DOHH2 (cell line): Measurements from ENCODE around the gene FERD3L.

Source experiments
- EZH2phosphoT487 ChIP-seq: fragments of 200-600 bp; sonication (generic); IDR thresholded peaks from 2 replicates; pipeline ENCODE4 v1.6.1; 2017; ENCODE audit warnings: borderline replicate concordance, mild to moderate bottlenecking, antibody characterized with exemption, low read length, moderate library complexity, mixed read lengths
- TF ChIP-seq, protein P1 (sequence below): fragments of 200-600 bp; sonication (generic); IDR thresholded peaks from one replicate; pipeline ENCODE4 v1.5.1; 2014; ENCODE audit warnings: antibody characterized with exemption, mild to moderate bottlenecking, low read depth, low read length; ENCODE audit not compliant: poor library complexity, severe bottlenecking

DNA sequence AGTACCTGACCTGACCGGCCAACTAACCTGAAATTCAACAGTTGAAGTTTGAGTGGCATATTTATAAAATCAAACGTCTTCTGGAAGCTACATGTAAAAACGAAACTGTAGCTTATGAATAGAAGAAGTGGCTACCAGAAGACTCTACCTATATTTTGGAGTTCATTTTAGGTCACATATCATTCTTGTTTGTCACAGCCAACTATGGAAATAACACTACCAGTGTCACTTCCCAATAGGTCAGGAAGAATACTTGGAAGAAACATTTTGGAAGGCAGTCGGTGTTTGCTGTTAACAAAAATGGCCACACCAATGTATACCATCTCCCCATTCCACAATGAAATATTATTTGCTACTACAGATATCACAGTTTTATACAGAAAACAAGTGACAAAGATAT is 40.4 kb downstream of the FERD3L start:
- TF ChIP-seq, protein P1, sequence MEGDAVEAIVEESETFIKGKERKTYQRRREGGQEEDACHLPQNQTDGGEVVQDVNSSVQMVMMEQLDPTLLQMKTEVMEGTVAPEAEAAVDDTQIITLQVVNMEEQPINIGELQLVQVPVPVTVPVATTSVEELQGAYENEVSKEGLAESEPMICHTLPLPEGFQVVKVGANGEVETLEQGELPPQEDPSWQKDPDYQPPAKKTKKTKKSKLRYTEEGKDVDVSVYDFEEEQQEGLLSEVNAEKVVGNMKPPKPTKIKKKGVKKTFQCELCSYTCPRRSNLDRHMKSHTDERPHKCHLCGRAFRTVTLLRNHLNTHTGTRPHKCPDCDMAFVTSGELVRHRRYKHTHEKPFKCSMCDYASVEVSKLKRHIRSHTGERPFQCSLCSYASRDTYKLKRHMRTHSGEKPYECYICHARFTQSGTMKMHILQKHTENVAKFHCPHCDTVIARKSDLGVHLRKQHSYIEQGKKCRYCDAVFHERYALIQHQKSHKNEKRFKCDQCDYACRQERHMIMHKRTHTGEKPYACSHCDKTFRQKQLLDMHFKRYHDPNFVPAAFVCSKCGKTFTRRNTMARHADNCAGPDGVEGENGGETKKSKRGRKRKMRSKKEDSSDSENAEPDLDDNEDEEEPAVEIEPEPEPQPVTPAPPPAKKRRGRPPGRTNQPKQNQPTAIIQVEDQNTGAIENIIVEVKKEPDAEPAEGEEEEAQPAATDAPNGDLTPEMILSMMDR, result no peak
- TF ChIP-seq EZH2phosphoT487, result no peak
